Measurements from ENCODE around the gene RTN4RL2.

The RTN4RL2 gene

DNA sequence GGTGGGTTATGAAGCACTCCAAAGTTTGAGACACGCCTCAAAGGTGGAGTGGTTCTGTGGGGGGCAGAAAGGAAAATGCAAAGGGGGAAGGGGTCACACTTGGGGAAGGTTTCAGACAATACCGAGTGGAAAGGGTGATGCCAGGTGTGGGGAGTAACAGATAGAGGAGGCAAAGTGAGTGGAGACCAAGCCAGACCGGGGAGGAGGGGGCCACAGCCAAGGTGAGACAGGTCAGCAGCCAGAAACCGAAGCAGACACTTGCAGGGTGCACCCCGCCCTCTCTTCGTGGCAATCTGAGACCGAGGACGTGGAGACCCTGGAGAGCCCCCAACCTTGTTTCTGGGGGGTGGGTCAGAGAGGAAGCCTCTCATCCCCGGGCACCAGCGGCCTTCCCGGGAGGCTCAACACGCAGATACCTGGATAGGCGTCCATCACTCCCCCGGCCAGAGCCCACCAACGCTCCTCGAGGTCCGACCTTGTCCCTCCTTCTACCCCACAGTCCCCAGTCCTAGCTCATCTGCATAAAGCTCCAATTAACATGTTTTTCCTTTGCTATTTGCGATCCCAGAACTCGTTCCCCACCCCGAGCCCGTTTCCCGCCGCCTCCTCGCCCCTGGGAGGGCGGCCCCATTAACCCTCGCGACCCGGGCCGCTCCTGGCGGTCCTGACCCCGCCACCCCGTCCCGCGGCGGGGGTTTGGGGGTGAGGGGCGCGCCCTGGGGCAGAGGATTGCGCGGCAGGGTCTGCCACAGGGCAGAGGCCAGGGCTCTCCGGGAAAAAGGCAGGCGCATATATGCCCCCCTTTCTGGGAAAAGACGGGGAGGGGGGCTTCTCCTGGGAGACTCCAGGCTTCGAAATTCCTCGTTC lies 21.8 kb downstream of the RTN4RL2 start:
- DNase-seq = no peak

DNA sequence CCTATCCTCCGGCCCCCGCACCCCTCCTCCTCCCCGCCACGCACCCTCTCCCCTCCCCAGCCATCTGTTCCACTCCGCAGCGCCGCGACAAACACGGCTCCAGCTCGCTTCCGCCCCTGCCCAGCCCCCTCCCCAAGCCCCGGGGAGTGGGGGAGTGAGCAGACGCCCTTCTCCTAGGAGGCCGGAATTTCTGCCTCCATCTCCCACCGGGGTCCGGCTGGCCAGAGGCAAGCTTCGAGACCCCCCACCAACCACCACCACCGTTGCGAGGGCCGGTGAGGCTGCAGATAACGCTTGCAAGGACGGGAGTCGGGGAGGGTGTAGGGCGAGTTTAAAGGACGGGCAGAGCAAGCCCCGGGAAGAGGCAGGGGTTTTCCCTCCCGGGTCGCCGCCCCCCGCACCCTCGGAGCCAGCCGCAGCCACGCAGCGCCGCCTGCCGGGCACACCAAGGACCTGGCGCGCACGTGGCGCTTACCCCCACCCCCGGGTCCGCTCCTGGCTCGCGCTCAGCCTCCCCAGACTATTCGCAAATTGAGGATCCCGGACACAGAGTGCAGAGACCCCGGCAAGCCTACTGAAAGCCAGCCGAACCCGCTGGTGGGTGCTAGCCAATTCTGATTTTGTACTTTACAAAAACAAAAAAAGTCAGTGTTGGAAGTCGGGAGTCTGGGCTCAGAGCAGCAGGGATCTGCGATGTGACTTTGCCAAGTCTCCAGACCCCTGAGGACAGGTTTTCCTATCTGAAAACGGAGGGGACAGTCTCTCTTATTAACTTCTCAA lies 22.6 kb downstream of the RTN4RL2 start:
- DNase-seq = peak in 4 of 5 donors; percentile 36 to 55 (median 40)

DNA sequence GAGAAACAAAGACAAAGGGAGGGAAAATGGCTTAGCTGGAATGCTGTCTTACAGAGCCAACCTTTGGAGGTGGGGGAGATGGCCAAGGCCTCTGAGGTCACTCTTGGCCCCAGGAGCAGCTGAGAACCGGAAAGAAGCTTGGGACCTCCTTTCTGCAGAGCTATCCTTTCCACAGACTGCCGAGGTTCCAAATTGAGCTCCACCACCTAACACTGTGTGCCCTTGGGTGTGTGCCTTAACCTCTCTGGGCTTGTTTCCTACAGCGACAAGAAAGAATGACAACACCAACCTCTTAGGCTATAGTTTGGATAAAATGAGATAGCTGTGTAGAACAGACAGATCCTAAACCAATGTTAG lies 23.2 kb downstream of the RTN4RL2 start:
- no peak for DNase-seq

DNA sequence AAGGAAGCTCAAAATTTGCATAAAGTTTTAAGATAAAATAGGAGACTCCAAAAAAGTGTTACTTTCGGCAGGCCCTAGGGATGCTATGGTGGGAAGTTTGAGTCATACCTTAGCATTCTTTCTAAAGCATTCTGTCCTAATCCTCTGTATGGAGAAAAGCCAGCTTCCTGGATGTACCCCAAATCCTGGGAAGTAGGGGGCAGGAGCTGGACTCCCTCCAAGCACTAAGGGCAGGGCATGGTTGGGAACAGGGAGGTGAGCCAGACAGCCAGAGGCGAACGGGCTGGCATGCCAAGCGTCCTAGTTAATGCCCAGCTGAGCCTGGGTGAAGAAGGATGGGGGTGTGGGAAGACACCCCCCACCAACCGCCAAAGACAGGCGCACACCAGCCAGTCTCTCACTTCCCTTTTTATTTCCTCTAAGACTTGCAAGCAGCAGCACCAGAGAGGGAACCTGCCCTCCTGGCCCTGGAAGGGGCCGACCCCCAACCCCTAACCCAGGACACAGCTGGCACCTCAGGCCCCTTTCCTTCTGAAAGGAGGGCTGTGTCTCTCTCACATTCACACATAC lies 23.9 kb downstream of the RTN4RL2 start:
- no peak for DNase-seq

DNA sequence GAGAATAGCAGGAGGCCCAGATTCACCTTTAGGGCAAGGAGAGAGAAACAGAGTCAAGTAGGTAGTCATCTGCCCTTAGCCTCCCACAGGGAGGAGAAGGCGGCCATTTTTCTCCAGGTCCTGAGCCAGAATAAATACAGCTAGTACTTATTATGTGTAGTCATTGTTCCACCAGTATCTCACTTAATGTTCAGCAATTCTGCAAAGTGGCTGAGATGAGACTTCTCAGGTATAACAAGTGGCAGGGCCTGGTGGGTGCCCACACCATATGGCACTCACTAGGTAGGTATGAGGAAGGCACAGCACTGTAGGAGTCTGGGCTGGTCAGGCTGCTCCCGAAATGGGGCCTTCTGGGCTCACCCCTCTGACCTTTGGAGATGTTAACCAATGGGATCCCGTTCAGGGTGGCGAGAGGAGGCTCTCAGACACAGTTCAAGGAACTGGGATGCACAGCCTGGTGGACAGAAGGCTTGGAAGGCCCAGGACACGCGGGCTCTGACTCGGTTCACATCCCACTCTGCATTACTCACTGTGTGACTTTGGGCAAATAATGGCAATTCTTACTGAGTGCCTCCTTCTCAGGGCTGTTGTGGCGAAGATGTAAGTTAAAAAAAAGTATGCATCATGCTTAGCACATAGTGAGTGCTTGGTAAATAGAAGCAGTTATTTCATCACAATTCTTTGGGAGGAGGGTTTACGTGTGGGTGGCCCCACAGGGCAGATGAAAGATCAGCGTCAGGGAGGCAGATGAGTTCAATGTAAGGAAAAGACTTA lies 25.1 kb downstream of the RTN4RL2 start:
- no peak for DNase-seq

DNA sequence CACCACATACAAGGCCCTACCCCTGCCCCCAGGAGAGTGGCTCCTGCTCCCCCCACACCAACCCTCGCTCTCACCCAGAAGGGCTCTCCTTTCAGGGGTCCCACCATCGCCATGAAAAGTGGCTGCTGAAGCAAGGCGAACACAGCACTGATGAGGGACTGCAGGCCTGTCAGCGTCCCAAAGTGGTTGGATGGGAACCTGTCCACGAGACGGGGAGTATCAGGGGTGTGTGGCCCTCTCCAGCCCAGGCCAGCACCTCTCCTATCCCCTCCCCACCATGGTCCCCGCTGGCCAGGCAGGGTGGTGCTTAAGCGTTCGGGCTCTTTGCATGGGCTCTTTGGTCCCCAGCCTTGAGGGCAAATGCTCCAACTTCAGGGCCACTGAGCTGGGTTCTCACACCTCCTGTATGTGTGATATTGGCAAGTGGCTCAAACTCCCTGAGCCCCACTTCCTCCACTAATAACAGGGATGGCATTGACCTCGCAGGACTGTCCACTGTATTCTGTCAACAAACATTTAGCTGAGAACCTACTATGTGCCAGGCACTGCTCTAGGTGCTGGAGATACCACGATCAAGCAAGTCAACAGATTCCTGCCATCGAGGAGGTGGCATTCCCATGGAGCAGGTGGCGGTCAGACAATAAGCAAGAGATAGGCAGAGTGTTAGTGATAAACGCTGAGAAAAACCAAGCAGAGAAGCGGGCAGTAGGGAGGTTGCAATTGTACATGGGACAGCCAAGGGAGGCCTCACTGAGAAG lies 26.9 kb downstream of the RTN4RL2 start:
- DNase-seq = no peak

DNA sequence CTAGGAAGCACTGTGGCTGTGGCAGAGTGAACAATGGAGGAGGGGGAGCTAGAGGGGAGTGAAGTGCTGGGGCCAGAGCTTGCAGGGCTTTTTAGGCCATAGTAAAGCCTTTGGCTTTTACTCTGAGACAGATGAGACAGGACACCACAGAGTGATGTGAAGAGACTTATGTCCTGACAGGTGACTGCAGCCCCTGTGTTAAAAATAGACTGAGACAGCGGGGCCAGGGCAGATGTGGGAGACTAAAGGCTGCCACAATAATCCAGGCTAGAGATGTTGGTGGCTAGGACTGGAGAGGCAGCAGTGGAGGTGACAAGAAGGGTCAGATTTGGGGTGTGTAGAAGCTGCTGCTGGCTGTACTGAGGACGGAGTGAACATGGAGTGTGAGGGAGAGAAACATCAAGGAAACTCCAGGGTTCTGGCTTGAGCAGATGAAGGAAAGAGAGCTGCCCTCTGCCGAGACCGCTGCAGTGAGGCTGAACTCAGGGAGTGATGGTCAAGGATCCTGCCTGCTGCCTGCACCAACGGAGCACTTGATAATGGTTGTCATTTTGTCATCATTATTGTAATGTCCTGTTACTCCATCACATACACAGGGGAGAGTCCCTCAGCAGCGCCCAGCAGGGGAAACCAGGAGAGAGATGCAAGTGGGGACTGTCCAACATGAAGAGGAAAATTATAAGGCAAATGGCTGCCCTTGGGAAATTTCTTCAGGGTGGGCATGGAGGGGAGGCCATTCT lies 27.8 kb downstream of the RTN4RL2 start:
- no peak for DNase-seq

DNA sequence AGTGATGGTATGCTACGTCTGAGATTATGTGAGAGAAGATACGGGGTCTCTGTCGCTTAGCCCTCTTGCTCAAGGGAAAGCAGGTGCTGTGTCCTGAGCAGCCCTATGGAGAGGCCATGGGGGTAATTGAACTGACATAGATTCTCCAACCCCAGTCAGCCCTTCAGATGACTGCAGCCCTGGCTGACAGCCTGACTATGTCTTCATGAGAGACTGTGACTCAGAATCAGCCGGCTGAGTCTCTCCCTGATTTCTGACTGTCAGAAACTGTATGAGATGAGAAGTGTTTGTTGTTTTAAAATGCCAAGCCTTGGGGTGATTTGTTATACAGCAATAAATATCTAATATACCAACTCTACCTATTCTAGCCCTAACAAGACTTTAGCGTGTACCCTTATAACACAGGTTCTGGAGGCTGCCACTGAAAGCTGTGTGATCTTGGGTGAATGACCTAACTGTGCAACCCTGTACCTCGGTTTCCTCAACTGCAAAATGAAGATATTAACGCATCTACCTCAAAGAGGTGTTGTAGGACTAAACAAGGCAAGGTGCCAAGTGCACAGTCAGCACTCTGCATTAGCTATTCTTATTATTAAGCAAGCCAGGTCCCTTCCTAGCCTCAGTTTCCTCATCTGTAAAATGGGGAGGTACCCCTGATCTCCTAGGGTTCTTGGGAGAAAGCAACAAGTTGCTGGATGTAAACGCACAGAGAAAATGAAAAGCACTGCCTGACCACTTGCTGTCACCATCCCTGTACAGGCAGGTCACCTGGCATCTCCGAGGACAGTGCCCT lies 30.3 kb downstream of the RTN4RL2 start:
- no peak for DNase-seq

DNA sequence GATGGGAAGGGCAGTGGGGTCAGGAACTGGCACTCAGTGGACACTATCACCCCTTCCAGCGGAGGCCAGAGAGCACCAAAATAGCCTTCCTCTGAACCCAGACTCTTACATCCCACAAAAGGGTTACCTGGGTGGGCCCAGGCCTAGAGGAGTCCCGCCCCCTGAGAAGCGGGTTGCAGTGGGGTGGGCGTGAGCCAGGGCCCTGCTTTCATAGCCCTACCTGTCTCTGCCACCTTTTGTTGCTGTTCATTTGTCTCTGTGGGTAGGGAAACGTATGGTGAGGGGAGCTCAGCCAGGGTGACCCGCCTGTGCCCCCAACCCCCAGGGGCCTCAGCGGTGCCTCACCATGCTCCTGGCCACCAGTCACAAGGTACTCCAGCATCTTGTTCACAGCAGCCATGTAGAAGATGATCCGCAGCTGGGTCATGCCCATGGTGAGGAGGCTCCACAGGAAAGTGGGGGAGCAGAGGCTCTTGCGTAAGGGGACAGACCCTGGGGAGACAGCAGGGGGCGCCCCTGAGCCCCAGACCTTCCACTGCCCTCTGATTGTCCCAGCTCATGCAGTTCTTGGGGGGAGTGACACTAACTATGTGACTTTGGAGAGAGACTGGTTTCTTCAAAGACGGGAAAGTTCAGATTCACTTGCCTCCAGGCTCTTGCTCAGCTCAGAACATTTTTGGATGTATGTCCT lies 31.2 kb downstream of the RTN4RL2 start:
- peak in 1 of 5 donors; percentile 59 for DNase-seq

DNA sequence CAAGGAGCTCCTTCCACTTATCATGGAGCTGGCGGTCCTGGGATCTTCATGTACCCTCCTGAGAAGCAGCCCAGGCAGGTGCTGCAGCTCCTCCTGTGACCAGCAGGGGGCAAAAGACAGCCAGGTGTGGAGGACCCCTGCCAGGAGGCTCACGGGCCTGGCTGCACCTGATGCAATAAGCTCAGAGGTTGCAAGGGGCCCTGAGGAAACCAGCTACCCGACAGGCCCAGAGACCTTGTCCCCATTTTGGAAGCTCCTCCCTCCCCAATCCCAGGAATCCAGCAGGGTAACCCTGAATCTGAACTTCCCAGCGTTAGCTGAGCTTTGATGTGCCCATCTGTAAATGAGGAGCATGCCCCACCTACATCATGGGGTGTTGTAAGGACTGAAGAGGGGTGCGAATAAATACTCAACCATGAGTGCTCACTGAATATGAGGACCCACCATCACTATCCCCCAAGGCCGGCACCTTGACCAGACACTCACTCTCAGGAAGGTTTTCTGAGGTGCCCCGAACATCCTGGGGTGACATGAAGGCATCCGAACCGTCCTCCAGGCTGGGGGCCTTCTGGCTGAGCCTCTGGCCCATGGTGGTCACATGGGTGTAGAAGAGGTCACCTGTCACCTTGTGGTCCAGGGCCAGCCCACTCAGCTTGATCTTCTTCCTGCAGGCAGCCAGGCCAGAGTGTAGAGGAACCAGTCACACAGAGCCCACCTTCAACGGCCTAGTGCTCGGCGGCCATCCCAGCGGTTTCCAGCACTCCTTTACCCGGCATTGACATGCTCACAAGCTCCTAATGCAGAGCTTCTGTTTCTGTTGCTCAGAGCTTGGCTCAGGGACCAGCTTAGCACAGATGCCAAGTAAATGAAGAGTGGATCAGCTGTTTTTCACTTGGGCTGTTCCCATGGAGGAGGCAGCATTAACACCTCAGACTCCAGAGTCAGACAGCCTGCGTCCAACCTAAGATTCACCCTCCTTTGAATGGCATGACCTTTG lies 33.5 kb downstream of the RTN4RL2 start:
- peak; percentile 40 to 84 (median 59) for DNase-seq

DNA sequence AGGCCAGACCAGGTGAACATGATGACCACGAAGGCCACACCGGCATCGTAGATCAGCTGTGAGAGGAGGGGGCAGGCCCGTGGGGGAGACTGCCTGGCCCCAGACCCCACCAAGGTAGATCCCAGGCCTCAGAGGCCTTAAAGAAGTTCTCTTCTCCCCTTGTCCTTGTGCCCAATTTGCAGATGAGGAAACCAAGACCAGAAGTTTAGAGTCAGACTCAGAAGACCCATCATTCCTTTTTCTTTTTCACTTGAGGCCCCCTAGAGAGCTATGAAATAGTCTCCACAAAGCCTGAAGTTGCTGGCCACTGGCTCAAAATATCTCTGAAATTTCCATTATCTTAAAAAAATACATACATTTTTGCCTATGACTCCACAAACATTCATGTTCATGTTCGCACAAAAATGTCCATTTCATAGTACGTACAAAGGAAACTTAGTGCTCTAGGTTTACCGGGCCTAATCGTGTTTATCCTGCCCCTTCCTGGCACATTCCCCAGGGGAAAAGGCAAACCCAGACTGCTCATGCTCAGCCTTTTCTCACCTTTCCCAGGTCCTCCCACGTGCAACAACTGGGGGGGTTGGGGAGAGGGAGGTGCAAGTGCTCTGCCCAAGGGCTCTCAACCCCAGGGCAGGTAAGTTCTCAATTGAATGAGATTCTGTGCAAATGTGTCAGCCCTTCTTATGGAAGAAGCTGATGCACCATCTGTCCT lies 35.9 kb downstream of the RTN4RL2 start:
- no peak for DNase-seq

DNA sequence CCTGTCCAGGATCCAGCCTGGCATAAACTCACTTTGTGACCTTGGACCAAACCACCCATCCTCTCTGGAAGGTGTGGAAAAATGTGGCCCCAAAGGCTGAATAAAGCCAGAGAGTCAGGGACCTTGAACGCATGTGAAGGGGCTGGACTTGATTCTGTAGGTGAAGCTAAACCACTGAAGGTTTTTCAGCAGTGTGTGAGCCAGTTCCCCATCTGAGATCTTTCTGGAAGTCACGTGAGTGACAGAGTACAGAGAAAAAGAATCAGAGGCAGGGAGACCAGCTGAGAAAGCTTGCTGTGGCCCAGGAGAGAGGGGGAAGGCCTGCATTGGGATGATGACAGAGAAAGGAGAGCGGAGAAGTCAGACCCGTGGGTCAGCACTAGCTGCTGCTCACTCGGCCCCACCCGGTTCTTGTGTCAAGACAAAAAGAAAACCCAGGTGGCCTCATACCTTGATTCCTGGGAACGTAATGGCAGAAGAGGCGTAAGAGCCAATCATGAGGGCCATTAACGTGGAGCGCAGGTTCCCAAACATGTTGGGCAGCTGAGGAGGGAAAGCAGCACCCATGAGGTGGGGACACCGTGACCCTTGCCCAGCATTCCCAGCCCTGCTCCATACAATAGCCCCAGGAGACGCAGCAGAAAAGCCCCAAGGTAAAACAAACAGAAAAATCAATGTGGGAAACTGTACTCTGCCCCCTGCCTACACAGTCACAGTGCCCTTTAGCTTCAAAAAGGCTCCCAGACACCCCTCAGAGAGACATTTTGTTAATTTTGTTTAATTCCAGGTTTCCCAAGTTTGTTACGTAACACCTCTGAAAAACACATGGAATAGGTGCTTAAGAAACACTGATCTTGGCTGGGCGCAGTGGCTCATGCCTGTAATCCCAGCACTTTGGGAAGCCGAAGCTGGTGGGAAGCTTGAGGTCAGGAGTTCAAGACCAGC lies 37.2 kb downstream of the RTN4RL2 start:
- DNase-seq = no peak

DNA sequence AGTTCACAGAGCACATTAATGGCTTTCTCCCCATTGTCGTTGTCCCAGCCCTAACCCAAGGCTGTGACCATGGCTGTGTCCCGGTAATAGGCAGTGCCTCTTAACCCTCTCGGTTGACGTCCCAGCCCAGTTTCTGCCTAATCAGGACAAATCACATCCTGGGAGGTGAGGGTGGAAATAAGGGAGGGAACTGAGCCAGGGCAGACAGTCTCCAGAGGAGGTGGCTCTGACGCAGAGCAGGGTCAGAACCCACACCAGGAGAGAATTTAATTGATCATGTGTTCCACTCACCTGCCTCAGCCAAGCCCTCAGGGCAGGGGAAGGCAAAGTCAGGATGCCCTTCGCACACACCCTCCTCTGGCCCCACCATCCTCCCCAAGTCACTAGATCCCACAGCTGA lies 38.2 kb downstream of the RTN4RL2 start:
- no peak for DNase-seq

DNA sequence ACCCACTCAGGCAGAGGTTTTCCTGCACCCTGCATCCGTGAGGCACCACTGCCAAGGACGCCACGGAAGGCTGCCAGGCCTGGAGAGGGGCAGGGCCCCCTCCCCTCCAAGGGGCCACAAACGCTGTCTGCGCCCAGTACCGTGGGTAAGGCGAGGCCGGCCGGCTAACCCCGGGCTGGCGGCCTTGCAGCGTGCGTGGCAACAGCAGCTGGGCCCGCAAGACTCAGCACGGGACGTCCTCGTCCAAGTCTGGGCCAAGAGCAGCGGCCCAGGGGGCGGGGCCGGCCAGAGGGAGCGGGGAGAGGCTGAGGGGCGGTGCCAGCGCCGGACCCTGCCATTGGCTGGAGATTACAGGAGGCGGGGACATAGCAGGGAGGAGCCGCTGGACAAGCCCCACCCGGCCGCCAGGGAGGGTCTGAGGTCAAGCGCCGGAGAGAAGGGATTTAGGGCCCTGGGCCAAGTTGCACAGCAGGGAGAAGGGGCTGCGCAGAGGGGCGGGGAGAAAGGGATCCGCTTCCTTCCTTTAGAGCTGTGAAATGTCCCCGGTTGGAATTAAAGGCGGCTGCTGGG lies 39.2 kb downstream of the RTN4RL2 start:
- peak in 1 of 5 donors; percentile 28 for DNase-seq

DNA sequence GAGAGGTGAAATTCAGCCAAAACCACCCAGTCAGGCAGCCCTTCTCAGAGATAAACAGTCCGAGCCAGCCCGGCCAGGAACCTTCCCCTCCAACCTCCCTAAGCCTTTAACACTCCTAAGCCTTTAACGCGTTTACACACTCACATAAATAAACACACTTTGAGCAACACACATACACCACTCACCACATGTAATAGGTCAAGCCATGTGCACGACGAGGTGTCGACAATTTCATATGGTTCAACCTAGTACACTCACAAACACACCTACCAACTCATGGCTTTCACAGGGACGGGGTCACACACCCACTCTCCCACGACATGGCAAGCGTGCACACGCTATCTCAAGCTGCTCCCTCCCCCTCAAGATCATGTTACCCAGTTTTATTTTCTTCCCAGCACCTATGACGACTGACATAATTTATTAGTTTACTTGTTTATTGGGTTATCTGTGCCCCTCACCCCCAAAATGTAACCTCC lies 39.7 kb downstream of the RTN4RL2 start:
- DNase-seq = no peak

DNA sequence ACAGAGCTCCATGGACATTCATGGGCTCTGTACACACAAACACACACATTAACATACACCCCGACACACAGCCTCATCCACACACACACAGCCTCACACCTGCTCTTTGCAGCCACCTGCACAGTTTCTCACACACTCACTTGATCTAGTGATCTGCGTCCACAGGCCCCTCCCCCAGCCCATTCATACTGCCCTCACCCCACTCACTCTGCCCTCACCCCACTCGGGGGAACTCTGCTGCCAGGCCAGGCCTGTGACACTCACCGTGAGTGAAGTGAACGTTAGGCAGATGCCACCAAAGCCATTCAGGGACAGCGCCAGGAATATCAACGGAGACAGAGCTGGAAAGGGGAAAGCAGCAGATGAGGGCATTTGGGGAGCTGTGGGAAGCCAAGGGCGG lies 40.2 kb downstream of the RTN4RL2 start:
- no peak for DNase-seq
